Epithelial cell of proximal tubule (primary cell): ENCODE data around the gene USP37. TPM values are rescaled to one million over a fixed set of nuclear protein-coding genes. Genes with fewer than 3 reads are reported as not detected.

ENCODE experiments used
- DNase-seq: peaks from one replicate; pipeline ENCODE4 v3.0.0-alpha.2; 2011; ENCODE audit warnings: low read depth
- H3K4me3 ChIP-seq: 2 replicates; pipeline ENCODE4 v1.5.1; 2011; ENCODE audit warnings: low read depth, mild to moderate bottlenecking, low read length
- CTCF ChIP-seq: conservative IDR thresholded peaks from 2 replicates; pipeline ENCODE4 v1.5.1; 2012; ENCODE audit warnings: low read depth, mild to moderate bottlenecking, low read length
- total RNA-seq: library from RNA; depleted of rRNA; stranded (reverse); fragments of >200 nt; gene quantifications from 2 replicates; pipeline ENCODE4 v1.2.3, GENCODE V29; 2015

USP37 gene
- total RNA-seq, 1 donor from 2014 or later: 14.9 TPM

GRCh38 chr2:218523651-218524050, 44.5 kb downstream of the USP37 start:
- TF ChIP-seq CTCF: no peak
- DNase-seq: no peak
- no peak overlapping the region for H3K4me3 ChIP-seq

- no peak for DNase-seq
- no peak overlapping the region for H3K4me3 ChIP-seq
- no peak for TF ChIP-seq CTCF
Measured at GRCh38 chr2:218518876-218519275, 49.3 kb downstream of the USP37 start.

- DNase-seq: no peak
- no peak overlapping the region for H3K4me3 ChIP-seq
- no peak for TF ChIP-seq CTCF
Measured at GRCh38 chr2:218517434-218518206, 50.5 kb downstream of the USP37 start.

- TF ChIP-seq CTCF: peak; percentile 49
- no peak for DNase-seq
- no peak overlapping the region for H3K4me3 ChIP-seq
Measured at GRCh38 chr2:218516614-218517013, 51.5 kb downstream of the USP37 start.

GRCh38 chr2:218513676-218514075, 54.5 kb downstream of the USP37 start:
- no peak for DNase-seq
- H3K4me3 ChIP-seq: no peak overlapping the region
- no peak for TF ChIP-seq CTCF

- no peak for DNase-seq
- TF ChIP-seq CTCF: no peak
Measured at GRCh38 chr2:218508299-218508698, 59.9 kb downstream of the USP37 start.

More at GRCh38 chr2:218508299-218508698, 59.9 kb downstream of the USP37 start:
- H3K4me3 ChIP-seq: no peak overlapping the region
